K562 (cell line): ENCODE data around the gene SLC35D2. TPM values are rescaled to one million over a fixed set of nuclear protein-coding genes. Genes with fewer than 3 reads are reported as not detected.

Source experiments
- MED1 ChIP-seq: sonication (generic); formaldehyde crosslinking; IDR thresholded peaks from 2 replicates; pipeline ENCODE4 v1.8.1; 2023; ENCODE audit warnings: missing genetic modification reagents, borderline replicate concordance
- TAL1 ChIP-seq: fragments of 450-650 bp; IDR thresholded peaks from 2 replicates; pipeline ENCODE4 v1.6.1; 2016; ENCODE audit warnings: mild to moderate bottlenecking
- USF1 ChIP-seq: sonication (generic); formaldehyde crosslinking; IDR thresholded peaks from 2 replicates; pipeline ENCODE4 v1.9.0; 2022; ENCODE audit warnings: mild to moderate bottlenecking, missing genetic modification reagents
- ZBTB11 ChIP-seq, 3 experiments: fragments of 200-800 bp in 1 of 3; fragments of 250-450 bp in 1 of 3; fragments of 450-650 bp in 1 of 3; sonication (Bioruptor Pico) in 1 of 3; sonication (Bioruptor generic) in 1 of 3; formaldehyde crosslinking in 1 of 3; IDR thresholded peaks; 2 replicates each; pipeline versions ENCODE4 v1.6.1 to v1.8.0; 2016 to 2022; ENCODE audit warnings: mild to moderate bottlenecking in 2 of 3, missing genetic modification characterization in 2 of 3, missing compliant biosample characterization in 1 of 3, moderate library complexity in 1 of 3
- polyA plus RNA-seq, 8 experiments: library from polyadenylated mRNA; depleted of rRNA in 4 of 8; stranded (reverse) in 5 of 8; unstranded in 3 of 8; fragments of >200 nt; fragmentation: Nextera tagmentation in 2 of 8; fragmentation: Illumina TruSeq in 1 of 8; extraction: Ambion mirVana in 2 of 8; extraction: Trizol in 1 of 8; gene quantifications; 2 replicates each; pipeline versions ENCODE4 v1.2.1 to v1.2.3, GENCODE V29; 2011 to 2014; ENCODE audit warnings: inconsistent platforms in 1 of 8, missing spikeins in 1 of 8
- total RNA-seq, 7 experiments: library from RNA; depleted of rRNA in 6 of 7; stranded (reverse); fragments of >200 nt in 6 of 7; fragmentation: Illumina TruSeq in 2 of 7; extraction: Trizol in 2 of 7; gene quantifications; 2 replicates each; pipeline versions ENCODE4 v1.2.1 to v1.2.3, GENCODE V29; 2011 to 2021; ENCODE audit warnings: low replicate concordance in 1 of 7

Gene SLC35D2
- total and polyA plus RNA-seq, 9 of the 15 experiments (the other 6 are each of a cell fraction or from before 2014, with no cell fraction given): 2.9 to 14.9 (median 11.7) TPM

GRCh38 chr9:96423322-96423984 is 39.9 kb upstream of the SLC35D2 start (continued):
- no peak for TF ChIP-seq ZBTB11 (CRISPR knock-in tag; IDR thresholded peaks at IDR 0.05)
- TF ChIP-seq MED1 (CRISPR knock-in tag): no peak
- peak; percentile 49 for TF ChIP-seq USF1
- TF ChIP-seq TAL1: no peak
